Myocyte (in vitro differentiated cells): Measurements from ENCODE around the gene ZDHHC19. TPM values are rescaled to one million over a fixed set of nuclear protein-coding genes. Genes with fewer than 3 reads are reported as not detected.
"Not testable (repeated sequence)": the region's sequence is repeated elsewhere in the genome, so short reads cannot be mapped to it uniquely, and the experiment has no call there.

Experiments
- DNase-seq: peaks from one replicate; pipeline ENCODE4 v3.0.0-alpha.2; 2012; ENCODE audit warnings: low read depth
- total RNA-seq: library from RNA; depleted of rRNA; stranded (reverse); fragments of >200 nt; gene quantifications from 2 replicates; pipeline ENCODE4 v1.2.3, GENCODE V29; 2014

ZDHHC19 gene
- total RNA-seq, 1 donor from 2014 or later: not detected

GRCh38 chr3:196179380-196180308 lies 31.6 kb downstream of the ZDHHC19 start:
- peak; percentile 97 for DNase-seq

GRCh38 chr3:196178993-196179379 lies 32.2 kb downstream of the ZDHHC19 start:
- DNase-seq: no peak

- DNase-seq: no peak
Observed at GRCh38 chr3:196177967-196178366, 33.2 kb downstream of the ZDHHC19 start.

DNA sequence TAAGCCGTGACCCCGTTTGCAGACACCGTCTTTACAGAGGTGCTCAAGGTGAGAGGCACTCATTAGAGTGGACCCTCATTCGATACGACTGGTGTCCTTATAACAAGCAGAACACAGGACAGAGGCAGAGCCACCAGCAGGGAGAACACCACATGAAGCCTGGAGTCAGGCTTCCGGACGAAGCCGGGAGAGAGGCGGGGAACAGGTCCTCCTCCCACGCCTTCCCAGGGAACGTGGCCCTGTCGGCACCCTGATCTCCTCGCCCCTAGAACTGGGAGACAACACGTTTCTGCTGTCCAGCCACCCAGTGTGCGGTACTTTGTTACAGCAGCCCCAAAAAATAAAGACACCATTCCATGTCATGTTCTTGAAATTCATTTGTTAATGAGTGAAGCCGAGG lies 33.6 kb downstream of the ZDHHC19 start:
- no peak for DNase-seq

GRCh38 chr3:196175722-196176121 lies 35.5 kb downstream of the ZDHHC19 start:
- DNase-seq: no peak

DNA sequence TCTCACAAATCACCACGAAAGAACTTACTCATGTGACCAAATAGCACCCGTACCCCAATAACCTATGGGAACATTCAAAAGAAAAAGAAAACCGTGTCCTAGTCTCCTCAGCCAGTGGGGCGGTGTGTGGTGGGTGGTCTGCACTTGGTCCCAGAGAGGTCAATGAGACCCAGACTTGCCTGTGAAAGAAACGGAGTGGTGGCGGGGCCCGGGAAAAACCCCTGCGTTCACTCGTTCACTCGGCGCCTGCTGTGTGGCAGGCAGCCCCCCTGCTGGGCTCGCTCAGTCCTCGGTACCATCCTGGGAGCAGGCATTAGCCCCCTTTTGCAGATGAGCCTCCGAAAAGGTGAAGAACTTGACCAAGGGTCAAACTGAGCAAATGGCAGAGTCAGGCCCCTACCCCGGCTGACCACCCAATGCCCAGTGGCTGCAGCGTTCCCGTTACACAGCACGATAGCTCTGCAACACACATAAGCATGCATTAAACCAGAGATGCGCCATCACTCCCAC lies 36.0 kb downstream of the ZDHHC19 start:
- DNase-seq: no peak

DNA sequence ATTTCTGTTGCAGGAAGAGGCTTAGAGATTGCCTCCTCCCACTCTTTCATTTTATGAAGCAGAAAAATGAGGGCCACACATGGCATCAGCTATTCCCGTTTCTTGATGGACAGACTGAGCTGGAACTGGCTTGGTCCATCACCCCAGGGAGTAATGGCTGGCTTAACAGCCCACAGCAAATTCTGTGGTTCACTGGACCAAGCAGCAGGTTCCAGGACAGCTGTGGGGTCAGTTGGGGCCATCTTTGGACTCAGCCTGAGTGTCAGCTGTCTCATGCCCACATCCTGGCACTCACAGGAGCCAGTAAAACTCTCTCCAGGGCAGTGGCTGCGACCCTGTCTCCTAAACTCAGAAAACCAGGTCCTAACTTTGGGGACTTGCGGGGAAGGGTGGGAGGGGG lies 36.5 kb downstream of the ZDHHC19 start:
- peak; percentile 98 for DNase-seq

GRCh38 chr3:196170296-196170695 lies 40.9 kb downstream of the ZDHHC19 start:
- not testable (repeated sequence) for DNase-seq

DNA sequence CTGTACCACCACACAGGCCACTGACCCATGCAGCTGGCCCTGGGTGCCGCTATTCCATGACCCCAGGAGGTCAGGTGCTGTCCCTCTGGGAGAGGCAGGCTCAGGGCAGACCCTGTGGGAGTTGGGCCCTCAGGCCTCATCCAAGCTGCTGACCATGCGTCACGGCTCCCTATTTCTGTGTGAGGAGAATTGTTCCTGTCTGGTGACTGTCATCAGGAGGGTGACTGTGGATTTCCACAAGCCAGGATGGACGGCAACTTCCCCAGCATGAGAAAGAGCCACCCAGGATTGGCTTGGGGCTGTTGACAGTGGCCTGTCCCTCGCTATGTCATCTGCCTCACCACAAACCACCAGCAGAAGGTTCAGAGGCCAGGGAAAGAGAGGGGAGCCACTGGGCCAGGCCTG lies 41.4 kb downstream of the ZDHHC19 start:
- DNase-seq: peak; percentile 92

GRCh38 chr3:196168808-196169391 lies 42.3 kb downstream of the ZDHHC19 start:
- DNase-seq: peak; percentile 79

- no peak for DNase-seq
Observed at GRCh38 chr3:196166741-196167140, 44.5 kb downstream of the ZDHHC19 start.

GRCh38 chr3:196165850-196166249 lies 45.4 kb downstream of the ZDHHC19 start:
- DNase-seq: peak; percentile 42

- DNase-seq: not testable (repeated sequence)
Observed at GRCh38 chr3:196165006-196165575, 46.1 kb downstream of the ZDHHC19 start.

DNA sequence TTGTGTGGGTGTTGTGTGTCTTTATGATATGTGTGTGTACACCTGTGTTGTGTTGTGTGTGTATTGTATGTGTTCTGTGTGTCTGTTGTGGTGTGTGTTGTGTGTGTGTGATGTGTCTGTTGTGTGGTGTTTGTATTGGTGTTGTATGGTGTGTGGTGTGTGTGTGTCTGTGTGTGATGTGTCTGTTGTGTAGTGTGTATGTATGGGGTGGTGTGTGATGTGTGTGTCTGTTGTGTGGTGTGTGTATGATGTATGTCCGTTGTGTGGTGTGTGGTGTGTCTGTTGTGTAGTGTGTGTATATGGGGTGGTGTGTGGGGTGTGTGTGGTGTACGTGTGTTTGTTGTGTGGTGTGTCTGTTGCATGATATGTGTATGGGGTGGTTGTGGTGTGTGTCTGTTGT lies 46.6 kb downstream of the ZDHHC19 start:
- no peak for DNase-seq

- peak; percentile 95 for DNase-seq
Observed at GRCh38 chr3:196163666-196164493, 47.3 kb downstream of the ZDHHC19 start.

DNA sequence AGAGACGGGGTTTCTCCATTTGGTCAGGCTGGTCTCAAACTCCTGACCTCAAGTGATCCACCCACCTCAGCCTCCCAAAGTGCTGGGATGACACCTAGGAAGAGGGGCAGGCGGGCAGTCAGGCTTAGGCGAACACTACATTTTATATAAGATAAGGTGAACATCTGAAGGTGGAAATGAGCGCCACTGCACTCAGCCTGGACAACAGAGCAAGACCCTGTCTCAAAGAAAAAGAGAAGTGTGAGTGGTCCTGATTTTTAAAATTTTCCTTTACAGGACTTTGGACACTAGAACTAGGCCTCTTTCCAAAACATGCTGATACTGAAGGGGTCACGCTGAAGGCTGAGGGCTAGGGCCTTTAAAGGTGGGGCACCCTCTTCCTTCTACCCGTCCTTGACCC lies 48.0 kb downstream of the ZDHHC19 start:
- no peak for DNase-seq

- DNase-seq: no peak
Observed at GRCh38 chr3:196162679-196163078, 48.5 kb downstream of the ZDHHC19 start.

DNA sequence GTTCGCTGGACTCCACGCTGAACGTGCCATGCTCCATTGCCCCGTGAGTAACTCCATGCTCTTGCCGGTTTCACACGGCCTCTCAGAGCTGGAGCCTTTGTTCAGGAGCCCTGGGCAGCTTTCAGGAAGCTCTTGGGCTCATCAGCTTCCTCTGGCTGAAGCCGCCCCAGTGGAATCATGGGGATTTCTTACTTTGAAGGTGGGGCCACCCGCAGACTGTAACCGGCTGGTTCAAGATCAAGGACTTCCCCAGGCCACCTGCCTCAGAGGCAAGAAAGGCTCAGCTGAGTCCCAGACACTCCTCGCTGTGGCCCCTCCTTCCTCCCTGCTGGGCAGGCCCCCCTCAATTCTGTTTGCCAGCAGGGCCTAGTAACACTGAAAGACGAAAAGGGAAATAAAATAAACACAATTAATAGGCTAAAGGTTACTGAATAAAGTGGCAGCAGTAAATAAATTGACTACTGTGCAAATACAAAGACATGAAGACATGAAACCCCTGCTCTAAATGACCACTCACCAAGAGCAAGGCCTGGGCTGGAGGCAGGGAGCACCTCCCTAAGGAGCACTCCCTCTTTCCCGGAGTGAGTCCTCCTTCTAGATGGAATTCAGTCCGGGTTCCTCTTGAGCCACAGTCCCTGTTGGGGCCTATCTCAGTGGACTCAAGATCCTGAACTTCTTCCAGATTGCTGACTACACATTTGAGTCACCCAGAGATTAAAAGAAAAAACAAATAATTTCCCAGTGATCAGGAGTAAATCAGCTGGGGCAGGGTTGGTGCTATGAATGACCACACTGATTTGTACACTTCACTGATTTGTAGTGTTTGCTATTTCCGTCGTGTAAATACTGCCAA lies 51.0 kb downstream of the ZDHHC19 start:
- DNase-seq: no peak

- DNase-seq: no peak
Observed at GRCh38 chr3:196159526-196159925, 51.7 kb downstream of the ZDHHC19 start.

DNA sequence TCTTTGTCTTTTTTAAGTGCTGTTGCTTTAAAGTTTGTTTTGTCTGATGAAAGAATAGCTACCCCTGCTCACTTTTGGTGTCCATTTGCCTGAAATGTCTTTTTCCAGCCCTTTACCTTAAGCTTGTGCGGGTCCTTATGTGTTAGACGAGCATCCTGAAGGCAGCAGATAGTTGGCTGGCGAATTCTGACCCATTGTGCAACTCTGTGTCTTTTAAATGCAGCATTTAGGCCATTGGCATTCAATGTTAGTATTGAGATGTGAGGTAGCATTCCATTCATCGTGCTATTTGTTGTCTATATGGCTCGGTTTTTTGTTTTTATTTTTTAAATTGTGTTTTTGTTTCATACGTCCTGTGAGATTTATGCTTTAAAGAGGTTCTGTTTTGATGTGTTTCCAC lies 55.0 kb downstream of the ZDHHC19 start:
- DNase-seq: no peak
